SK-N-SH (cell line): ENCODE data around the gene NR3C1.

Experiments
- EZH2phosphoT487 ChIP-seq: fragments of 200-600 bp; sonication (generic); IDR thresholded peaks from 2 replicates; pipeline ENCODE4 v1.6.1; 2017; ENCODE audit warnings: low read depth, mixed run types, mild to moderate bottlenecking, antibody characterized with exemption, moderate library complexity, borderline replicate concordance
- FOSL2 ChIP-seq: IDR thresholded peaks from 2 replicates; pipeline ENCODE4 v1.4.0; 2012; ENCODE audit warnings: low read depth, mild to moderate bottlenecking, moderate library complexity, borderline replicate concordance
- RXRA ChIP-seq: IDR thresholded peaks from 2 replicates; pipeline ENCODE4 v1.4.0; 2012; ENCODE audit warnings: low read depth, mild to moderate bottlenecking, borderline replicate concordance
- TF ChIP-seq, protein P1 (sequence below): fragments of 200-600 bp; sonication (generic); IDR thresholded peaks from 2 replicates; pipeline ENCODE4 v1.6.1; 2017; ENCODE audit warnings: antibody characterized with exemption, mild to moderate bottlenecking, moderate library complexity

DNA sequence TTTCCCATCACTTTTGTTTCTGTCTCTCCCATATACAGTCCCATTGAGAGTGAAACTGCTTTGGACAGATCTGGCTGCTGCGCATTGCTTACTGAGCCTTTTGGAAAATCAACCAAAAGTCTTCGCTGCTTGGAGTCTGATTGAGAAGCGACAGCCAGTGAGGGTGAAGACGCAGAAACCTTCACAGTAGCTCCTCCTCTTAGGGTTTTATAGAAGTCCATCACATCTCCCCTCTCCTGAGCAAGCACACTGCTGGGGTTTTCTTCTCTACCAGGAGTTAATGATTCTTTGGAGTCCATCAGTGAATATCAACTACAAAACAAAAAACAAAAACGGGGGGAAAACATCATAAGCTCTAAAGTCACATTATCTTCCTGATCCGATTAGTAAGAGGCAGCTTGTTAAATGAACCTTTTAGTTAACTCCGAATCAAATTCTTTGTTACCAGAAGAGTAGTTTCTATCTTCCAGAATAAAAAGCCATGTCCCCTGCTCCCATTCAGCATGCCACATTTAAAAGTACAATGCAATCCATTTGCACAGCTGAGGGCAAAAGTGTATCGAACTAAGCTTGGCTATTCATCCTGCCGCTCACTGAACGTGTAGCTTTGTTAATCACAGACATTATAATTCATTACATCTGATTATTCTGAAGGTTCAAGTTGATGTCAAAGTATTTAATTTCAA, 2.8 kb downstream of the NR3C1 start:
- TF ChIP-seq RXRA (no peak), EZH2phosphoT487 (no peak), FOSL2 (no peak)
- TF ChIP-seq, protein P1, sequence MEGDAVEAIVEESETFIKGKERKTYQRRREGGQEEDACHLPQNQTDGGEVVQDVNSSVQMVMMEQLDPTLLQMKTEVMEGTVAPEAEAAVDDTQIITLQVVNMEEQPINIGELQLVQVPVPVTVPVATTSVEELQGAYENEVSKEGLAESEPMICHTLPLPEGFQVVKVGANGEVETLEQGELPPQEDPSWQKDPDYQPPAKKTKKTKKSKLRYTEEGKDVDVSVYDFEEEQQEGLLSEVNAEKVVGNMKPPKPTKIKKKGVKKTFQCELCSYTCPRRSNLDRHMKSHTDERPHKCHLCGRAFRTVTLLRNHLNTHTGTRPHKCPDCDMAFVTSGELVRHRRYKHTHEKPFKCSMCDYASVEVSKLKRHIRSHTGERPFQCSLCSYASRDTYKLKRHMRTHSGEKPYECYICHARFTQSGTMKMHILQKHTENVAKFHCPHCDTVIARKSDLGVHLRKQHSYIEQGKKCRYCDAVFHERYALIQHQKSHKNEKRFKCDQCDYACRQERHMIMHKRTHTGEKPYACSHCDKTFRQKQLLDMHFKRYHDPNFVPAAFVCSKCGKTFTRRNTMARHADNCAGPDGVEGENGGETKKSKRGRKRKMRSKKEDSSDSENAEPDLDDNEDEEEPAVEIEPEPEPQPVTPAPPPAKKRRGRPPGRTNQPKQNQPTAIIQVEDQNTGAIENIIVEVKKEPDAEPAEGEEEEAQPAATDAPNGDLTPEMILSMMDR: no peak
